ENCODE data around the gene PRKAR1A. TPM values are rescaled to one million over a fixed set of nuclear protein-coding genes. Genes with fewer than 3 reads are reported as not detected.

The PRKAR1A gene
- total RNA-seq, result 100 to 1,000 TPM; 206 to 268 (median 230) TPM
- polyA plus RNA-seq, result 10 to 100 TPM; 53.6 to 68.3 (median 57.1) TPM

GRCh38 chr17:68512247-68512959 lies at the start of gene PRKAR1A:
Gene PRKAR1A (plus strand): TSS chr17:68512430. CDS start chr17:68515400, 2,970 bp downstream.
- H3K4me3 ChIP-seq, result peak within 1 kb of the TSS; percentile 72 to 95 (median 88)
- WGBS, 2 donors, result 1% methylated on average over 81 of the region's 81 CpGs
- DNase-seq, result peak; percentile 98
- TF ChIP-seq EP300 (IDR thresholded peaks at IDR 0.05), result peak in 2 of 4 donors; percentile 7 to 58
- peak; percentile 95 to 98 (median 96) for TF ChIP-seq POLR2AphosphoS5 (IDR thresholded peaks at IDR 0.05)
- no peak for TF ChIP-seq CTCF (IDR thresholded peaks at IDR 0.05)
- peak; percentile 74 to 84 for TF ChIP-seq POLR2A (IDR thresholded peaks at IDR 0.05)
- H3K27ac ChIP-seq, result peak within 1 kb of the TSS; percentile 97 to 99 (median 98)
- peaks cover 0 to 19% (median 2%) of the 10 kb centered on the region in 4 donors for H3K36me3 ChIP-seq
- no peaks in the 10 kb centered on the region for H3K27me3 ChIP-seq
- no peaks in the 10 kb centered on the region for H3K9me3 ChIP-seq
- intact Hi-C loops (cut with DNase I), result loop anchor here (5.0 kb wide), 3 partner anchors 55 to 475 kb away; partner anchors contain the start of genes AMZ2, KPNA2 and WIPI1
- peaks cover 0 to 32% (median 27%) of the 10 kb centered on the region in 4 donors for H3K4me1 ChIP-seq

GRCh38 chr17:68463211-68464019 lies 48.8 kb upstream of the PRKAR1A start:
- DNase-seq, result no peak
- no peak for TF ChIP-seq POLR2A (IDR thresholded peaks at IDR 0.05)
- TF ChIP-seq CTCF (IDR thresholded peaks at IDR 0.05), result peak in 1 of 4 experiments; percentile 64
- no peak for TF ChIP-seq EP300 (IDR thresholded peaks at IDR 0.05)
- no peak for TF ChIP-seq POLR2AphosphoS5 (IDR thresholded peaks at IDR 0.05)
- no peak overlapping the region for H3K27ac ChIP-seq
- H3K4me3 ChIP-seq, result no peak overlapping the region
- intact Hi-C loops (cut with DNase I), result loop anchor here (2.0 to 10.0 kb wide), 5 partner anchors 81 to 291 kb away; no protein-coding TSS in a partner anchor
- no peaks in the 10 kb centered on the region for H3K27me3 ChIP-seq
- no peaks in the 10 kb centered on the region for H3K9me3 ChIP-seq
- H3K36me3 ChIP-seq, result no peaks in the 10 kb centered on the region
- H3K4me1 ChIP-seq, result peaks cover 0 to 7% (median under 1%) of the 10 kb centered on the region in 4 donors
- 45 to 61% methylated on average over 6 of the region's 6 CpGs for WGBS, 2 donors

DNA sequence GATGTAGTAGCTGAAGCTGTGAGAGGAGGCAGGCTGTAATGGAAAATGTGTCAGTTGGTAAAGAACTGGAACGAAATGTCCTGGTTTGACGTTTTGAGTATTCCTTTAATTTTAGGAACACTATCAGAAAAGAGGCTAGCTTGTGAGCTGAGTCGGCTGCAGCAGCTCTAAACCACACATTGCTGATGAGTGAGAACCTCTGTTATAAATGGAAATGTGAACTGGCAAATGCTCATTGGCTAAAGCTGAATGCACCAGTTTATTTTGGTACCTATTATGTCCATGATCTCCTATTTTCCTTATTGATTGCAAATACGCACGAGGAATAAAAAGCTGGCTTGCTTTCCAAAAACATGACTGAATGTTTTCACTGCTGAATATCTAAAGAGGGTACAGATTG lies 43.9 kb upstream of the PRKAR1A start:
- 64 to 74% methylated on average over 5 of the region's 5 CpGs for WGBS, 2 donors
- no peak for TF ChIP-seq EP300 (IDR thresholded peaks at IDR 0.05)
- no peak for TF ChIP-seq CTCF (IDR thresholded peaks at IDR 0.05)
- TF ChIP-seq POLR2A (IDR thresholded peaks at IDR 0.05), result no peak
- TF ChIP-seq POLR2AphosphoS5 (IDR thresholded peaks at IDR 0.05), result no peak
- Histone ChIP-seq H3K27ac (no peak overlapping the region), H3K27me3 (peaks cover 0 to under 1% (median 0%) of the 10 kb centered on the region in 3 donors), H3K36me3 (no peaks in the 10 kb centered on the region), H3K9me3 (no peaks in the 10 kb centered on the region), H3K4me3 (no peak overlapping the region), H3K4me1 (no peaks in the 10 kb centered on the region)
- intact Hi-C loops (cut with DNase I), result loop anchor here (10.0 kb wide), 1 partner anchor 286 kb away; no protein-coding TSS in a partner anchor
- DNase-seq, result no peak

- 90 to 92% methylated on average over 1 of the region's 1 CpG for WGBS, 2 donors
- intact Hi-C loops (cut with DNase I), result loop anchor here (10.0 kb wide), 1 partner anchor 286 kb away; no protein-coding TSS in a partner anchor
These were observed 43.4 kb upstream of the PRKAR1A start for GRCh38 chr17:68468788-68469187.

More at GRCh38 chr17:68468788-68469187, 43.4 kb upstream of the PRKAR1A start:
- Histone ChIP-seq H3K36me3 (no peaks in the 10 kb centered on the region), H3K27me3 (peaks cover 0 to 4% (median 0%) of the 10 kb centered on the region in 3 donors), H3K4me3 (no peak overlapping the region), H3K9me3 (no peaks in the 10 kb centered on the region), H3K27ac (no peak overlapping the region), H3K4me1 (no peaks in the 10 kb centered on the region)
- TF ChIP-seq EP300 (IDR thresholded peaks at IDR 0.05), result no peak
- TF ChIP-seq POLR2A (IDR thresholded peaks at IDR 0.05), result no peak
- no peak for DNase-seq
